ENCODE results near the gene RPL10A.

DNA sequence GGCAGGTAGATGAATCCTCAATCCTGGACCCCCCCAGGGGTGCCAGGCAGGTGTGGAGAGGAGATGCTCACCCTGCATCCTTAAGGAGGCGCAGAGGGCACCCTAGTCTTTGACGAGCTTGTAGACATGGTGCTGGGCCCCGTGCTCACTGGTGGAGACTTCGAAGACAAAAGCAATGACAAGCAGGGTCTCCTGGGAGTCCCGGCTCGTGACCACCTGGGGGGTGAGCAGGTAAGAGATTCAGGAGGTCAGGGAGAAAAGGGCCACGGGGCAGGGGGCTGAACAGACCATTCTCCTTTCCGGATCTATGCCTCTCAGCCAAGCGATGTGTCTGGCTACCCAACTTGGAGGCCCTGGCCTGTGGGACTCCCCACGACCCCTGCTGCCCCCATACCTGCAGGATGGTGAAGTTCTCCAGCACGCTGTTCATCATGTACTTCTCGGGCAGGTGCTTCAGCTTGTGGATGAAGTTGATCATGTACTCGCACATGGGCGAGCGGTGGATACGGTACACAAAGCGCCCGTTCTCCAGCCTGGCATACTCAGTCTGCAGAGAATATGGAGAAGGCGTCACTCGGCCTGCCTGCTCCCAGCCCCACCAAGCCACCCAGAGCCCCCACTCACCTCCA is 6.9 kb downstream of the RPL10A start:
- TF ChIP-seq, protein P1, sequence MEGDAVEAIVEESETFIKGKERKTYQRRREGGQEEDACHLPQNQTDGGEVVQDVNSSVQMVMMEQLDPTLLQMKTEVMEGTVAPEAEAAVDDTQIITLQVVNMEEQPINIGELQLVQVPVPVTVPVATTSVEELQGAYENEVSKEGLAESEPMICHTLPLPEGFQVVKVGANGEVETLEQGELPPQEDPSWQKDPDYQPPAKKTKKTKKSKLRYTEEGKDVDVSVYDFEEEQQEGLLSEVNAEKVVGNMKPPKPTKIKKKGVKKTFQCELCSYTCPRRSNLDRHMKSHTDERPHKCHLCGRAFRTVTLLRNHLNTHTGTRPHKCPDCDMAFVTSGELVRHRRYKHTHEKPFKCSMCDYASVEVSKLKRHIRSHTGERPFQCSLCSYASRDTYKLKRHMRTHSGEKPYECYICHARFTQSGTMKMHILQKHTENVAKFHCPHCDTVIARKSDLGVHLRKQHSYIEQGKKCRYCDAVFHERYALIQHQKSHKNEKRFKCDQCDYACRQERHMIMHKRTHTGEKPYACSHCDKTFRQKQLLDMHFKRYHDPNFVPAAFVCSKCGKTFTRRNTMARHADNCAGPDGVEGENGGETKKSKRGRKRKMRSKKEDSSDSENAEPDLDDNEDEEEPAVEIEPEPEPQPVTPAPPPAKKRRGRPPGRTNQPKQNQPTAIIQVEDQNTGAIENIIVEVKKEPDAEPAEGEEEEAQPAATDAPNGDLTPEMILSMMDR (IDR thresholded peaks at IDR 0.05), result no peak
- TF ChIP-seq RAD21 (conservative IDR thresholded peaks at IDR 0.05 in 1 of 2, IDR thresholded peaks at IDR 0.05 in 1 of 2), result no peak
- TF ChIP-seq, protein P2, sequence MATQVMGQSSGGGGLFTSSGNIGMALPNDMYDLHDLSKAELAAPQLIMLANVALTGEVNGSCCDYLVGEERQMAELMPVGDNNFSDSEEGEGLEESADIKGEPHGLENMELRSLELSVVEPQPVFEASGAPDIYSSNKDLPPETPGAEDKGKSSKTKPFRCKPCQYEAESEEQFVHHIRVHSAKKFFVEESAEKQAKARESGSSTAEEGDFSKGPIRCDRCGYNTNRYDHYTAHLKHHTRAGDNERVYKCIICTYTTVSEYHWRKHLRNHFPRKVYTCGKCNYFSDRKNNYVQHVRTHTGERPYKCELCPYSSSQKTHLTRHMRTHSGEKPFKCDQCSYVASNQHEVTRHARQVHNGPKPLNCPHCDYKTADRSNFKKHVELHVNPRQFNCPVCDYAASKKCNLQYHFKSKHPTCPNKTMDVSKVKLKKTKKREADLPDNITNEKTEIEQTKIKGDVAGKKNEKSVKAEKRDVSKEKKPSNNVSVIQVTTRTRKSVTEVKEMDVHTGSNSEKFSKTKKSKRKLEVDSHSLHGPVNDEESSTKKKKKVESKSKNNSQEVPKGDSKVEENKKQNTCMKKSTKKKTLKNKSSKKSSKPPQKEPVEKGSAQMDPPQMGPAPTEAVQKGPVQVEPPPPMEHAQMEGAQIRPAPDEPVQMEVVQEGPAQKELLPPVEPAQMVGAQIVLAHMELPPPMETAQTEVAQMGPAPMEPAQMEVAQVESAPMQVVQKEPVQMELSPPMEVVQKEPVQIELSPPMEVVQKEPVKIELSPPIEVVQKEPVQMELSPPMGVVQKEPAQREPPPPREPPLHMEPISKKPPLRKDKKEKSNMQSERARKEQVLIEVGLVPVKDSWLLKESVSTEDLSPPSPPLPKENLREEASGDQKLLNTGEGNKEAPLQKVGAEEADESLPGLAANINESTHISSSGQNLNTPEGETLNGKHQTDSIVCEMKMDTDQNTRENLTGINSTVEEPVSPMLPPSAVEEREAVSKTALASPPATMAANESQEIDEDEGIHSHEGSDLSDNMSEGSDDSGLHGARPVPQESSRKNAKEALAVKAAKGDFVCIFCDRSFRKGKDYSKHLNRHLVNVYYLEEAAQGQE (IDR thresholded peaks at IDR 0.05), result no peak
- no peak for TF ChIP-seq CHD2 (IDR thresholded peaks at IDR 0.05; ENCODE audit: low read length, partially characterized antibody)
- TF ChIP-seq EP300 (IDR thresholded peaks at IDR 0.05), result no peak
- no peak for TF ChIP-seq SREBF2 (IDR thresholded peaks at IDR 0.05)
- TF ChIP-seq MAFK (IDR thresholded peaks at IDR 0.05; ENCODE audit: partially characterized antibody), result no peak
- no peak for TF ChIP-seq POLR2A (IDR thresholded peaks at IDR 0.05; ENCODE audit: low read length)

All from A549 (cell line).